SK-N-SH (cell line): Measurements from ENCODE around the gene TRNT1.

ENCODE experiments used
- CTCF ChIP-seq: fragments of 200-600 bp; sonication (generic); IDR thresholded peaks from 2 replicates; pipeline ENCODE4 v1.6.1; 2017; ENCODE audit warnings: antibody characterized with exemption, mild to moderate bottlenecking, moderate library complexity
- EP300 ChIP-seq, 2 experiments: IDR thresholded peaks; 2 replicates each; pipeline versions ENCODE4 v1.4.0 to v1.6.1; 2012; ENCODE audit warnings: borderline replicate concordance in 1 of 2, low read depth in 1 of 2, low read length in 1 of 2
- MXI1 ChIP-seq: IDR thresholded peaks from 2 replicates; pipeline ENCODE4 v1.6.1; 2012; ENCODE audit warnings: mild to moderate bottlenecking, low read depth, low read length, improper control_type of control experiment
- POLR2AphosphoS5 ChIP-seq: IDR thresholded peaks from 2 replicates; pipeline ENCODE4 v1.6.1; 2012; ENCODE audit warnings: low read depth, low read length
- RAD21 ChIP-seq: IDR thresholded peaks from 2 replicates; pipeline ENCODE4 v1.6.1; 2012; ENCODE audit warnings: mild to moderate bottlenecking, low read length
- SIN3A ChIP-seq: IDR thresholded peaks from 2 replicates; pipeline ENCODE4 v1.6.1; 2012; ENCODE audit warnings: low read depth, mild to moderate bottlenecking, low read length, moderate library complexity, borderline replicate concordance
- USF1 ChIP-seq: IDR thresholded peaks from 2 replicates; pipeline ENCODE4 v1.4.0; 2012; ENCODE audit warnings: low read depth, borderline replicate concordance

- TF ChIP-seq MXI1 (no peak), POLR2AphosphoS5 (no peak), CTCF (no peak), RAD21 (no peak), USF1 (no peak), EP300 (IDR thresholded peaks at IDR 0.05; ENCODE audit: borderline replicate concordance in 1 of 2, low read depth in 1 of 2, low read length in 1 of 2) (no peak), SIN3A (no peak)
Observed at GRCh38 chr3:3107858-3108257, 18.9 kb upstream of the TRNT1 start.
